OCI-LY1 (cell line): ENCODE results near the gene GALNTL6.

Experiments
- H2AFZ ChIP-seq: fragments of 200-600 bp; sonication (generic), shearing (Covaris generic); 2 replicates; pipeline ENCODE4 v1.6.0; 2014; ENCODE audit warnings: antibody characterized with exemption, mild to moderate bottlenecking, low read length
- H3F3A ChIP-seq: fragments of 200-600 bp; sonication (generic), shearing (Covaris generic); 2 replicates; pipeline ENCODE4 v1.6.0; 2014; ENCODE audit warnings: mild to moderate bottlenecking, antibody characterized with exemption, low read length, moderate library complexity; ENCODE audit not compliant: insufficient read depth
- H3K27ac ChIP-seq: fragments of 200-600 bp; sonication (generic); 2 replicates; pipeline ENCODE4 v1.5.1; 2014; ENCODE audit warnings: low read length, mixed run types, mild to moderate bottlenecking, low read depth; ENCODE audit not compliant: poor library complexity, severe bottlenecking
- H3K27me3 ChIP-seq: fragments of 200-600 bp; sonication (generic); 2 replicates; pipeline ENCODE4 v1.6.0; 2014; ENCODE audit warnings: antibody characterized with exemption, mild to moderate bottlenecking, low read length, moderate library complexity; ENCODE audit not compliant: insufficient read depth
- H3K36me3 ChIP-seq: fragments of 200-600 bp; sonication (generic); 2 replicates; pipeline ENCODE4 v1.6.1; 2014; ENCODE audit warnings: mild to moderate bottlenecking, antibody characterized with exemption, low read length, moderate library complexity, mixed read lengths; ENCODE audit not compliant: insufficient read depth
- H3K4me1 ChIP-seq: fragments of 200-600 bp; sonication (generic); 2 replicates; pipeline ENCODE4 v1.5.1; 2014; ENCODE audit warnings: mild to moderate bottlenecking, low read length, moderate library complexity; ENCODE audit not compliant: insufficient read depth, severe bottlenecking
- H3K4me2 ChIP-seq: fragments of 200-600 bp; sonication (generic), shearing (Covaris generic); 2 replicates; pipeline ENCODE4 v1.6.1; 2014; ENCODE audit warnings: low read length
- H3K4me3 ChIP-seq: fragments of 200-600 bp; sonication (generic); 2 replicates; pipeline ENCODE4 v1.5.1; 2014; ENCODE audit warnings: low read length, low read depth, mild to moderate bottlenecking, mixed read lengths; ENCODE audit not compliant: poor library complexity, severe bottlenecking
- H3K79me2 ChIP-seq: fragments of 200-600 bp; shearing (Covaris generic); 2 replicates; pipeline ENCODE4 v1.6.1; 2016; ENCODE audit warnings: mixed run types, low read length, mixed read lengths; ENCODE audit not compliant: insufficient read depth
- H3K9ac ChIP-seq: fragments of 200-600 bp; sonication (generic), shearing (Covaris generic); 2 replicates; pipeline ENCODE4 v1.6.1; 2014; ENCODE audit warnings: mild to moderate bottlenecking, low read length, mixed read lengths
- H3K9me2 ChIP-seq: fragments of 200-600 bp; sonication (generic), shearing (Covaris generic); 2 replicates; pipeline ENCODE4 v1.6.1; 2014; ENCODE audit warnings: low read depth, mild to moderate bottlenecking, low read length, mixed read lengths
- H3K9me3 ChIP-seq: fragments of 200-600 bp; shearing (Covaris generic); 2 replicates; pipeline ENCODE4 v1.6.1; 2014; ENCODE audit warnings: low read length, mixed read lengths
- H4K20me1 ChIP-seq: fragments of 200-600 bp; sonication (generic), shearing (Covaris generic); 2 replicates; pipeline ENCODE4 v1.6.0; 2016; ENCODE audit warnings: mild to moderate bottlenecking, low read length; ENCODE audit not compliant: insufficient read depth
- CTCF ChIP-seq: fragments of 200-600 bp; sonication (generic), shearing (Covaris generic); IDR thresholded peaks from 2 replicates; pipeline ENCODE4 v1.5.1; 2017; ENCODE audit warnings: mild to moderate bottlenecking, antibody characterized with exemption, low read length, moderate library complexity, mixed read lengths
- EZH2 ChIP-seq: fragments of 200-600 bp; sonication (generic), shearing (Covaris generic); IDR thresholded peaks from 2 replicates; pipeline ENCODE4 v1.8.0; 2017; ENCODE audit warnings: borderline replicate concordance, mixed run types, mild to moderate bottlenecking, antibody characterized with exemption, low read length, moderate library complexity, mixed read lengths

Gene GALNTL6

GRCh38 chr4:172073590-172073989 lies 260.4 kb downstream of the GALNTL6 start:
- H3F3A ChIP-seq, result no peaks in the 10 kb centered on the region
- TF ChIP-seq EZH2, result no peak
- no peak for TF ChIP-seq CTCF
- no peaks in the 10 kb centered on the region for H3K4me1 ChIP-seq
- no peak overlapping the region for H3K27ac ChIP-seq
- H3K9me2 ChIP-seq, result no peaks in the 10 kb centered on the region
- H3K9ac ChIP-seq, result no peak overlapping the region
- H4K20me1 ChIP-seq, result no peaks in the 10 kb centered on the region
- H3K4me2 ChIP-seq, result no peak overlapping the region
- H3K9me3 ChIP-seq, result no peaks in the 10 kb centered on the region
- H3K79me2 ChIP-seq, result no peaks in the 10 kb centered on the region
- no peaks in the 10 kb centered on the region for H3K36me3 ChIP-seq
- H3K4me3 ChIP-seq, result no peak overlapping the region
- no peak overlapping the region for H2AFZ ChIP-seq
- no peaks in the 10 kb centered on the region for H3K27me3 ChIP-seq

- no peak overlapping the region for H3K9ac ChIP-seq
- H3K36me3 ChIP-seq, result no peaks in the 10 kb centered on the region
- no peak overlapping the region for H3K4me2 ChIP-seq
- H3K79me2 ChIP-seq, result no peaks in the 10 kb centered on the region
- TF ChIP-seq EZH2, result no peak
- TF ChIP-seq CTCF, result no peak
- no peak overlapping the region for H3K4me3 ChIP-seq
- no peak overlapping the region for H2AFZ ChIP-seq
- no peaks in the 10 kb centered on the region for H3F3A ChIP-seq
- H3K27ac ChIP-seq, result no peak overlapping the region
- no peaks in the 10 kb centered on the region for H3K27me3 ChIP-seq
- no peaks in the 10 kb centered on the region for H3K9me2 ChIP-seq
- H4K20me1 ChIP-seq, result no peaks in the 10 kb centered on the region
- no peaks in the 10 kb centered on the region for H3K9me3 ChIP-seq
- peaks cover 5% of the 10 kb centered on the region for H3K4me1 ChIP-seq
Observed at GRCh38 chr4:172083272-172083671, 270.1 kb downstream of the GALNTL6 start.

DNA sequence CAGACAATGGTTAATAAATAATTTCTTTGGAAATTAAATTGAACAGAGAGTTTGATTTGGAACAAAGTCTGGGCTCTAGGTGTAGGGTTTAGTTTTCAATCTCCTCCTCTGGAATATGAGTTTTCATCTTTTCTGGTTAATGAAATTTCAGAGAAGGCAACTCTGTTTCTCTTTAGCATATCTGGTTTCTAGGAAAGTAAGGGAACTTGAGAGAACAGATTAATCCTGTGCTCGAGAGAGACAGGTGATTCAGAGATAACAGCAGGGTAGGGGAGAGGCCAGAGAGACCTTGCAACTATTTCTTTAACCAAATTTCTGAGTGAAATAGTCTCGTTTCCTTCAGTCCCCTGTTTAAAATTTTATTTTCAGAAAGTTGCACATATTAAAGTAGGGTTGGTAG lies 275.4 kb downstream of the GALNTL6 start:
- H3F3A ChIP-seq, result no peaks in the 10 kb centered on the region
- no peak overlapping the region for H3K4me2 ChIP-seq
- no peaks in the 10 kb centered on the region for H3K79me2 ChIP-seq
- no peak overlapping the region for H3K27ac ChIP-seq
- H3K9ac ChIP-seq, result no peak overlapping the region
- H3K9me3 ChIP-seq, result no peaks in the 10 kb centered on the region
- no peaks in the 10 kb centered on the region for H4K20me1 ChIP-seq
- TF ChIP-seq EZH2 (no peak), CTCF (no peak)
- H3K4me3 ChIP-seq, result no peak overlapping the region
- no peak overlapping the region for H2AFZ ChIP-seq
- peaks cover 5% of the 10 kb centered on the region for H3K4me1 ChIP-seq
- no peaks in the 10 kb centered on the region for H3K36me3 ChIP-seq
- no peaks in the 10 kb centered on the region for H3K27me3 ChIP-seq
- H3K9me2 ChIP-seq, result no peaks in the 10 kb centered on the region
